DOHH2 (cell line): ENCODE measurements around the gene NOL8.

ENCODE experiments used
- H3F3A ChIP-seq: fragments of 200-600 bp; sonication (generic), shearing (Covaris generic); 2 replicates; pipeline ENCODE4 v1.6.0; 2016; ENCODE audit warnings: antibody characterized with exemption, mild to moderate bottlenecking; ENCODE audit not compliant: control insufficient read depth, insufficient read depth
- H3K27ac ChIP-seq: fragments of 200-600 bp; sonication (generic); 2 replicates; pipeline ENCODE4 v1.5.1; 2014; ENCODE audit warnings: low read depth, mild to moderate bottlenecking, low read length, moderate library complexity
- H3K27me3 ChIP-seq: fragments of 200-600 bp; sonication (generic); 2 replicates; pipeline ENCODE4 v1.6.1; 2014; ENCODE audit warnings: mild to moderate bottlenecking, low read length, mixed read lengths; ENCODE audit not compliant: control insufficient read depth
- H3K36me3 ChIP-seq: fragments of 200-600 bp; sonication (generic); 2 replicates; pipeline ENCODE4 v1.6.1; 2014; ENCODE audit warnings: mild to moderate bottlenecking, low read length, moderate library complexity, mixed read lengths; ENCODE audit not compliant: control insufficient read depth
- H3K4me1 ChIP-seq: fragments of 200-600 bp; sonication (generic); 2 replicates; pipeline ENCODE4 v1.6.1; 2014; ENCODE audit warnings: mild to moderate bottlenecking, low read length, mixed read lengths; ENCODE audit not compliant: control insufficient read depth
- H3K4me2 ChIP-seq: fragments of 200-600 bp; sonication (generic); 2 replicates; pipeline ENCODE4 v1.6.0; 2014; ENCODE audit warnings: mild to moderate bottlenecking, low read length, moderate library complexity
- H3K4me3 ChIP-seq: fragments of 200-600 bp; sonication (generic); 2 replicates; pipeline ENCODE4 v1.5.1; 2014; ENCODE audit warnings: mild to moderate bottlenecking, low read length, mixed read lengths
- H3K79me2 ChIP-seq: fragments of 200-600 bp; sonication (generic); 2 replicates; pipeline ENCODE4 v1.6.1; 2014; ENCODE audit warnings: mild to moderate bottlenecking, low read length, mixed read lengths; ENCODE audit not compliant: control insufficient read depth
- H3K9me2 ChIP-seq: fragments of 200-600 bp; sonication (generic); replicated peaks from 2 replicates; pipeline ENCODE4 v1.6.1; 2014; ENCODE audit warnings: mild to moderate bottlenecking, low read length, mixed read lengths; ENCODE audit not compliant: control insufficient read depth
- H3K9me3 ChIP-seq: fragments of 200-600 bp; sonication (generic); 2 replicates; pipeline ENCODE4 v1.6.1; 2014; ENCODE audit warnings: antibody characterized with exemption, low read length, mixed read lengths; ENCODE audit not compliant: control insufficient read depth, insufficient read depth
- H4K20me1 ChIP-seq: fragments of 200-600 bp; sonication (generic); 2 replicates; pipeline ENCODE4 v1.6.0; 2014; ENCODE audit warnings: low read depth, mild to moderate bottlenecking, antibody characterized with exemption, low read length, moderate library complexity; ENCODE audit not compliant: control insufficient read depth, insufficient read depth
- CTCF ChIP-seq: fragments of 200-600 bp; sonication (generic); IDR thresholded peaks from one replicate; pipeline ENCODE4 v1.5.1; 2014; ENCODE audit warnings: antibody characterized with exemption, mild to moderate bottlenecking, low read depth, low read length; ENCODE audit not compliant: poor library complexity, severe bottlenecking
- EZH2phosphoT487 ChIP-seq: fragments of 200-600 bp; sonication (generic); IDR thresholded peaks from 2 replicates; pipeline ENCODE4 v1.6.1; 2017; ENCODE audit warnings: borderline replicate concordance, mild to moderate bottlenecking, antibody characterized with exemption, low read length, moderate library complexity, mixed read lengths

The NOL8 gene

GRCh38 chr9:92295240-92295790, 29.8 kb downstream of the NOL8 start:
- Histone ChIP-seq H3K79me2 (peaks cover 57% of the 10 kb centered on the region), H3K4me2 (peak overlapping the region; percentile 83), H3K27me3 (no peaks in the 10 kb centered on the region), H3K4me3 (peak overlapping the region; percentile 80), H3K27ac (peak overlapping the region; percentile 88), H3K9me3 (no peaks in the 10 kb centered on the region), H3F3A (peaks cover 37% of the 10 kb centered on the region), H3K36me3 (peaks cover 82% of the 10 kb centered on the region), H4K20me1 (peaks cover 7% of the 10 kb centered on the region; the same call in 1 of the 2 replicates), H3K9me2 (no peaks in the 10 kb centered on the region), H3K4me1 (peaks cover 74% of the 10 kb centered on the region)
- TF ChIP-seq CTCF (no peak), EZH2phosphoT487 (no peak)

- H3K27me3 ChIP-seq: no peaks in the 10 kb centered on the region
- peaks cover 71% of the 10 kb centered on the region for H3K4me1 ChIP-seq
- no peaks in the 10 kb centered on the region for H3K9me2 ChIP-seq
- peaks cover 65% of the 10 kb centered on the region for H3K79me2 ChIP-seq
- no peak for TF ChIP-seq EZH2phosphoT487
- no peak for TF ChIP-seq CTCF
- no peaks in the 10 kb centered on the region for H3K9me3 ChIP-seq
- peak overlapping the region; percentile 83 for H3K4me2 ChIP-seq
- H3F3A ChIP-seq: peaks cover 31% of the 10 kb centered on the region
- H3K4me3 ChIP-seq: peak overlapping the region; percentile 80
- peak overlapping the region; percentile 88 for H3K27ac ChIP-seq
- H3K36me3 ChIP-seq: peaks cover 82% of the 10 kb centered on the region
- peaks cover 15% of the 10 kb centered on the region; the same call in 1 of the 2 replicates for H4K20me1 ChIP-seq
These were observed 30.9 kb downstream of the NOL8 start for GRCh38 chr9:92294297-92294676.

GRCh38 chr9:92293452-92294296, 31.5 kb downstream of the NOL8 start, which contains the start of gene IARS1:
Gene IARS1 (minus strand): TSS chr9:92293697. CDS start chr9:92289419, 4,278 bp downstream.
- Histone ChIP-seq H3K4me3 (peak within 1 kb of the TSS; percentile 80), H4K20me1 (peaks cover 15% of the 10 kb centered on the region; the same call in 1 of the 2 replicates), H3K4me1 (peaks cover 65% of the 10 kb centered on the region), H3K79me2 (peaks cover 71% of the 10 kb centered on the region), H3F3A (peaks cover 29% of the 10 kb centered on the region), H3K27ac (peak within 1 kb of the TSS; percentile 88), H3K9me2 (no peaks in the 10 kb centered on the region), H3K27me3 (no peaks in the 10 kb centered on the region), H3K9me3 (no peaks in the 10 kb centered on the region), H3K36me3 (peaks cover 82% of the 10 kb centered on the region), H3K4me2 (peak within 1 kb of the TSS; percentile 83)
- TF ChIP-seq EZH2phosphoT487 (no peak), CTCF (peak; percentile 46)
